Endothelial cell of umbilical vein (primary cell): ENCODE results near the gene GAB2. TPM values are rescaled to one million over a fixed set of nuclear protein-coding genes. Genes with fewer than 3 reads are reported as not detected.

Experiments used
- BruUV-seq: library from RNA; stranded (reverse); fragments of 400-500 nt; replicated peaks from 2 replicates; lab custom pipeline; 2021; lab: Mats Ljungman, UMichigan
- CTCF ChIA-PET: fragments of 300-600, 350-600 bp; sonication (Branson Sonifier 250); formaldehyde crosslinking; loops from one replicate; lab custom pipeline; 2021; ENCODE audit warnings: antibody characterized with exemption, inconsistent platforms; lab: Charles Lee
- POLR2A ChIA-PET: fragments of 300-600, 350-600 bp; sonication (Branson Sonifier 250); formaldehyde crosslinking; loops from one replicate; lab custom pipeline; 2021; ENCODE audit warnings: antibody characterized with exemption, inconsistent platforms; lab: Charles Lee
- DNase-seq: peaks from one replicate; pipeline ENCODE4 v3.0.0-alpha.2; 2011; ENCODE audit warnings: low read depth, low spot score
- FAIRE-seq: peaks from 2 replicates; lab custom pipeline; 2011; peaks lifted over from hg19 to GRCh38; lab: Jason Lieb, UNC
- H2AFZ ChIP-seq: 2 replicates; pipeline ENCODE4 v1.6.0; 2012; ENCODE audit warnings: low read depth, low read length, control low read depth, inconsistent platforms
- H3K27ac ChIP-seq: 2 replicates; pipeline ENCODE4 v1.5.1; 2011; ENCODE audit warnings: low read depth, mild to moderate bottlenecking, control low read depth, low read length, moderate library complexity; ENCODE audit not compliant: insufficient read depth
- H3K27me3 ChIP-seq, 2 experiments: 2 replicates each; pipeline versions ENCODE4 v1.6.0 to v1.6.1; 2011; ENCODE audit warnings: low read length in 2 of 2, mixed read lengths in 1 of 2; ENCODE audit not compliant: control insufficient read depth in 2 of 2, insufficient read depth in 2 of 2
- H3K36me3 ChIP-seq, 2 experiments: 2 replicates in 1 of 2; 3 replicates in 1 of 2; pipeline ENCODE4 v1.5.1; 2011; ENCODE audit warnings: low read length in 2 of 2, mild to moderate bottlenecking in 1 of 2, moderate library complexity in 1 of 2; ENCODE audit not compliant: control insufficient read depth in 2 of 2, insufficient read depth in 2 of 2; ENCODE audit errors: extremely low read depth in 1 of 2
- H3K4me1 ChIP-seq: 3 replicates; pipeline ENCODE4 v1.5.1; 2011; ENCODE audit warnings: mild to moderate bottlenecking, low read length; ENCODE audit not compliant: control insufficient read depth, insufficient read depth; ENCODE audit errors: extremely low read depth
- H3K4me2 ChIP-seq: 2 replicates; pipeline ENCODE4 v1.6.1; 2011; ENCODE audit warnings: low read length, control low read depth, mixed read lengths; ENCODE audit not compliant: insufficient read depth
- H3K4me3 ChIP-seq, 3 experiments: fragments of 200-600 bp in 1 of 3; sonication (generic), shearing (Covaris generic) in 1 of 3; replicated peaks in 1 of 3; 2 replicates each; pipeline ENCODE4 v1.5.1; 2011 to 2016; ENCODE audit warnings: control low read depth in 3 of 3, low read length in 3 of 3, mild to moderate bottlenecking in 2 of 3, inconsistent platforms in 1 of 3, low read depth in 1 of 3, moderate library complexity in 1 of 3; ENCODE audit not compliant: insufficient read depth in 1 of 3
- H3K79me2 ChIP-seq: 2 replicates; pipeline ENCODE4 v1.6.0; 2012; ENCODE audit warnings: low read length, inconsistent platforms; ENCODE audit not compliant: control insufficient read depth, insufficient read depth
- H3K9ac ChIP-seq: replicated peaks from 2 replicates; pipeline ENCODE3; 2011; ENCODE audit warnings: low read length, control low read depth; ENCODE audit not compliant: insufficient read depth; ENCODE audit errors: extremely low read depth
- H3K9me1 ChIP-seq: replicated peaks from 3 replicates; pipeline ENCODE4 v1.6.0; 2011; ENCODE audit warnings: mild to moderate bottlenecking, low read length; ENCODE audit not compliant: control insufficient read depth, insufficient read depth; ENCODE audit errors: extremely low read depth
- H3K9me3 ChIP-seq: replicated peaks from 2 replicates; pipeline ENCODE4 v1.5.1; 2012; ENCODE audit warnings: low read length, inconsistent platforms; ENCODE audit not compliant: control insufficient read depth, insufficient read depth
- H4K20me1 ChIP-seq: replicated peaks from 2 replicates; pipeline ENCODE3; 2011; ENCODE audit warnings: mild to moderate bottlenecking, low read length; ENCODE audit not compliant: control insufficient read depth, insufficient read depth; ENCODE audit errors: extremely low read depth
- CTCF ChIP-seq, 2 donors: IDR thresholded peaks; 1 replicate in 1 of 2; 2 replicates in 1 of 2; pipeline ENCODE4 v1.5.1; 2011; ENCODE audit warnings: low read length in 2 of 2, mild to moderate bottlenecking in 2 of 2, moderate library complexity in 2 of 2, control low read depth in 1 of 2, inconsistent platforms in 1 of 2, low read depth in 1 of 2; ENCODE audit not compliant: insufficient read depth in 1 of 2; ENCODE audit errors: extremely low read depth in 1 of 2
- MAX ChIP-seq: IDR thresholded peaks from 2 replicates; pipeline ENCODE4 v1.6.1; 2011; ENCODE audit not compliant: insufficient read depth, insufficient read length
- POLR2A ChIP-seq: IDR thresholded peaks from 2 replicates; pipeline ENCODE4 v1.6.1; 2012; ENCODE audit warnings: low read depth, mild to moderate bottlenecking, control low read depth, low read length
- POLR2AphosphoS5 ChIP-seq: IDR thresholded peaks from 2 replicates; pipeline ENCODE4 v1.6.1; 2012; ENCODE audit warnings: low read depth, mild to moderate bottlenecking, control low read depth, low read length, moderate library complexity; ENCODE audit not compliant: insufficient read depth
- dilution Hi-C: fragments of 300-500 bp; cut with MboI; formaldehyde crosslinking; loops from one replicate; pipeline ENCODE4 v1.15.0; 2019; ENCODE audit warnings: low sequenced_read_pairs; ENCODE audit not compliant: extremely low pct_ligation_motif_present
- intact Hi-C: fragments of 100-400 bp; cut with micrococcal nuclease; formaldehyde crosslinking; loops from one replicate; pipeline ENCODE4 v1.10.0; 2022
- polyA plus RNA-seq, 4 experiments: library from polyadenylated mRNA; depleted of rRNA in 3 of 4; stranded (reverse) in 3 of 4; unstranded in 1 of 4; fragments of >200 nt; gene quantifications; 2 replicates each; pipeline versions ENCODE4 v1.2.1 to v1.2.3, GENCODE V29; 2011 to 2012; ENCODE audit warnings: missing spikeins in 1 of 4
- total RNA-seq: library from RNA; stranded (reverse); gene quantifications from 2 replicates; pipeline ENCODE4 v1.2.3, GENCODE V29; 2021

Gene GAB2
- total and polyA plus RNA-seq, 2 donors (not counting 3 experiments of a cell fraction or from before 2014, with no cell fraction given): 19.6 to 39.6 TPM

- FAIRE-seq (no peak), DNase-seq (no peak)
- intact Hi-C loops: no loop called here
- dilution Hi-C loops: no loop called here
- TF ChIP-seq POLR2AphosphoS5: no peak
- TF ChIP-seq MAX: no peak
- no peak for TF ChIP-seq POLR2A
- Histone ChIP-seq H3K36me3 (no peaks in the 10 kb centered on the region), H4K20me1 (no peaks in the 10 kb centered on the region), H3K4me2 (no peak overlapping the region), H3K9ac (no peak overlapping the region), H3K79me2 (no peaks in the 10 kb centered on the region), H3K27ac (no peak overlapping the region), H3K4me3 (no peak overlapping the region), H2AFZ (no peak overlapping the region), H3K9me1 (no peaks in the 10 kb centered on the region), H3K9me3 (no peaks in the 10 kb centered on the region), H3K4me1 (peaks cover 6% of the 10 kb centered on the region), H3K27me3 (no peaks in the 10 kb centered on the region)
- ChIA-PET POLR2A (no interaction called here), CTCF (no interaction called here)
- BruUV-seq: no TSS peak
Measured at GRCh38 chr11:78181185-78181584, 236.4 kb downstream of the GAB2 start.

- H3K4me3 ChIP-seq: no peak overlapping the region
- H3K36me3 ChIP-seq: no peaks in the 10 kb centered on the region
- H2AFZ ChIP-seq: no peak overlapping the region
- no peaks in the 10 kb centered on the region for H3K9me3 ChIP-seq
- CTCF ChIA-PET: no interaction called here
- TF ChIP-seq CTCF (IDR thresholded peaks at IDR 0.05; ENCODE audit: extremely low read depth in 1 of 2, insufficient read depth in 1 of 2, low read depth in 1 of 2, low read length in 2 of 2): no peak
- H3K9ac ChIP-seq: no peak overlapping the region
- intact Hi-C loops: no loop called here
- no peak overlapping the region for H3K4me2 ChIP-seq
- dilution Hi-C loops: no loop called here
- H3K27me3 ChIP-seq: no peaks in the 10 kb centered on the region
- DNase-seq: no peak
- peaks cover 2% of the 10 kb centered on the region for H3K4me1 ChIP-seq
- H4K20me1 ChIP-seq: no peaks in the 10 kb centered on the region
- no TSS peak for BruUV-seq
- no peaks in the 10 kb centered on the region for H3K9me1 ChIP-seq
- no peaks in the 10 kb centered on the region for H3K79me2 ChIP-seq
- H3K27ac ChIP-seq: no peak overlapping the region
- POLR2A ChIA-PET: no interaction called here
- FAIRE-seq: no peak
Measured at GRCh38 chr11:78180751-78181150, 236.9 kb downstream of the GAB2 start.
